HG03103 (cell line): ENCODE data around the gene PNPLA1.

ENCODE experiments used
- ATAC-seq: cut with Tn5 transposase; IDR thresholded peaks from one replicate; pipeline ENCODE4 v1.9.1; 2021; ENCODE audit warnings: low read depth; ENCODE audit not compliant: unreplicated experiment

PNPLA1 gene

DNA sequence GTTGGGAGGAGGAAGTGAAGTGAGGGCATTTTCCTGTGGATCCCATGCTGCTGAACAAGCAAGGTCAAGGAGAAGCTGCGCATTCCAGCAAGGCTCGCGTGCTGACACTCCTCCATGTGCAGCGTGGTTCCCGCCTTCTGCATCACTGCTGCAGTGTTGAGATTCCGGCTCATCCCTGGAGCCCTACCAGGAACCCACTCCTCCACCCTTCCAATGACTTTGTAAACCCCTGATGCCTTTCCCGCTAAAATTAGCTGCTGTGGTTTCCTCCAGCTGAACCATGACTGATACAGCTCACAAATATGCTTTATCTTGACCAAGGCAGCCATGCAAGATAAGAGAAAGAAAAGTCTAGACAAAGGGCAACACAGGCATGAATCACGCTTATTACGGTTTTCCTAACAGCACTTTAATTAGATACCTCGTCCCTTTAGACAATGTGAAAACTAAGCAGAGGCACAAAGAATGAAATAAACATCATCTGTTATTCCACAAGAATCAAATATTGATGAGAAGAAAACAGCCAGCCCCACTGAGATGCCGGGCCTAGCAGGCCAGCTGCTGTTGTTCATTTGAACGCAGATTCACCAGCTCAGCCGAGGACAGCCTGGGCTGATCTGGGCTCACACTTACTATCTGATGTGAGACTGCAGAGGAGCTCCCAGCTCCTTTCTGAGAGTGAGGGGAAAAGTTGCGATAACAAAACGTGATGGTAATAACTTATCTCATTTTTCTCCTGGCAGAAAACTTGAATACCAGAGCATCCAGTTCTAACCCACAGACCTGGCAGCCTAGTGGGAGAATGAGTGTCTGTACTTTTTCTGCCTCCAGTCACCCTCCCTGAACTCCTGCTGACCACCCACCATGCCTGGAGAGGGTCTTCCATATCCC, 81.1 kb downstream of the PNPLA1 start:
- ATAC-seq: no peak

- no peak for ATAC-seq
These were observed 82.8 kb downstream of the PNPLA1 start for GRCh38 chr6:36352477-36353157.

DNA sequence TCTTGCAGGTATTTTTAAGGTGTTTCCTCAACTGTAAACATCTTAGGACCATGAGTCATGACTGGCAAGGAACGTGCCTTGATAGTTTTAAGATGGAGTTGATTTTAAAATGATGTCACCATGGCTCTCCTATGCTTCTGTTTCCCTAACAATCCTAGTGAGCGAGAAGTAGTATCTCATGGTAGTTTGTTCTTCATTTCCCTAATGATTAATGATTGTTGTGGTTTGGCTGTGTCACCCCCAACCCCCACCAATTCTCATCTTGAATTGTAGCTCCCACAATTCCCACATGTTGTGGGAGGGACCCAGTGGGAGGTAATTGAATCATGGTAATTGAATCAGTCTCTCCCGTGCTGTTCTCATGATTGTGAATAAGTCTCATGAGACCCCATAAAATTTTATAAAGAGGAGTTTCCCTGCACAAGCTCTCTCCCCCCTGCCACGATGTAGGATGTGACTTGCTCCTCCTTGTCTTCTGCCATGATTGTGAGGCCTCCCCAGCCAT, 83.6 kb downstream of the PNPLA1 start:
- ATAC-seq: no peak

DNA sequence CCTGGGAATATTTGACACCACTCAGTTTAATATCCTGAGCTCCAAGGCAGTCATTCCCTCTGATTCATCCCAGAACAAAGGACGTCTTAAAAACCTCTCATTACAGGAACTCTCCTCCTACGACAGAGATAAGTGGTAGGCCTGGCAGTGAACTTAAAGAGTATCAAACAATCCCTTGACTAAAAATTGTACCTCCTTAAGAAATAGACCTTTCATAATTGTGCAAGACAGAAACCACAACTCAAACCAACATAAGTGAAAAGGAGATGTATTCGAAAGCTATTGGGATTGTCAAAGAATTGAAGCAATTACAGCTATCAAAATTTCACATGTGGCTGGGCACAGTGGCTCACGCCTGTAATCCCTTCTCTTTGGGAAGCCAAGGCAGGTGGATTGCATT, 86.0 kb downstream of the PNPLA1 start:
- no peak for ATAC-seq

GRCh38 chr6:36357872-36358225, 88.0 kb downstream of the PNPLA1 start:
- ATAC-seq: no peak
